GM12874 (cell line): ENCODE data around the gene SPATS2L.

Experiments used
- TF ChIP-seq, protein P1 (sequence below): IDR thresholded peaks from 2 replicates; pipeline ENCODE4 v1.5.1; 2011; ENCODE audit warnings: low read depth, mild to moderate bottlenecking, control low read depth, low read length, moderate library complexity; ENCODE audit not compliant: insufficient read depth

The SPATS2L gene

DNA sequence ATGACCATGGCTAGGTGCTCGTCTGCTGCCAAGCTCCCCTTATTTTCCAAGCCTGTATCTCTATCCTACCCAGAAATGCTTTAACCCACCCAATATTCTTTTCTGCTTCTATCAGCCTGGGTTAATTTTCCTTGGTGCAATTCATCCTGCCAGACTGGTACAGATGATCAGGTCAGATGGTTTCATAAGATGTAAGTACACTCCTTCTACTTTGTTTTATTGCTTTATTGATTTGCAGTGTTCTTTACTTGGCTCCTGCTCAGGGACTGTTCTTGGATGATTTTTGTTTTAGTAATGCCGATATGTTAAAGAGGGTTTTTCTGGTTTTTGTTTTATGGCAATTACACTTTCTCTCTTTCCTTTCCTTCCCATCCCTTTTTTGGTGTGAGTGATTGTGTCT is 217.1 kb downstream of the SPATS2L start:
- TF ChIP-seq, protein P1, sequence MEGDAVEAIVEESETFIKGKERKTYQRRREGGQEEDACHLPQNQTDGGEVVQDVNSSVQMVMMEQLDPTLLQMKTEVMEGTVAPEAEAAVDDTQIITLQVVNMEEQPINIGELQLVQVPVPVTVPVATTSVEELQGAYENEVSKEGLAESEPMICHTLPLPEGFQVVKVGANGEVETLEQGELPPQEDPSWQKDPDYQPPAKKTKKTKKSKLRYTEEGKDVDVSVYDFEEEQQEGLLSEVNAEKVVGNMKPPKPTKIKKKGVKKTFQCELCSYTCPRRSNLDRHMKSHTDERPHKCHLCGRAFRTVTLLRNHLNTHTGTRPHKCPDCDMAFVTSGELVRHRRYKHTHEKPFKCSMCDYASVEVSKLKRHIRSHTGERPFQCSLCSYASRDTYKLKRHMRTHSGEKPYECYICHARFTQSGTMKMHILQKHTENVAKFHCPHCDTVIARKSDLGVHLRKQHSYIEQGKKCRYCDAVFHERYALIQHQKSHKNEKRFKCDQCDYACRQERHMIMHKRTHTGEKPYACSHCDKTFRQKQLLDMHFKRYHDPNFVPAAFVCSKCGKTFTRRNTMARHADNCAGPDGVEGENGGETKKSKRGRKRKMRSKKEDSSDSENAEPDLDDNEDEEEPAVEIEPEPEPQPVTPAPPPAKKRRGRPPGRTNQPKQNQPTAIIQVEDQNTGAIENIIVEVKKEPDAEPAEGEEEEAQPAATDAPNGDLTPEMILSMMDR, result no peak

GRCh38 chr2:200525066-200525465 is 218.6 kb downstream of the SPATS2L start:
- TF ChIP-seq, protein P1, result no peak

DNA sequence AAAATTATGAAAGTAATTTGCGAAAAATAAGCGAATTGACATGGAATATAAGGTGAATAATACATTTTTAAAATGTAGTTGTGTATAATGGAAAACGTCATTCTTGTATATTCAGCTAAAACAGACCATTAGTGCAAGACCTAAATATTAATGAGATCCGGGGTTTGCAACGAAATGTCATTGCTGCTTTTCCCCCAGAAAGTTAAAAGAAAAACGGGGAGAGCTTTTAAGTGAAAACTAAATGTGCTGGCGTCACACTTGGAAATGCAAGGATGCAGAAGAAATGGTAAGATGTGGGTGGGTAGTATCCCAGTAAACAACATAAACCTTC is 219.0 kb downstream of the SPATS2L start:
- TF ChIP-seq, protein P1, result no peak

- TF ChIP-seq, protein P1, result no peak
Measured at GRCh38 chr2:200525882-200526651, 219.6 kb downstream of the SPATS2L start, which contains the start of gene SGO2. SGO2 (plus strand) TSS chr2:200526207; CDS start chr2:200532976, 6,769 bp downstream.

DNA sequence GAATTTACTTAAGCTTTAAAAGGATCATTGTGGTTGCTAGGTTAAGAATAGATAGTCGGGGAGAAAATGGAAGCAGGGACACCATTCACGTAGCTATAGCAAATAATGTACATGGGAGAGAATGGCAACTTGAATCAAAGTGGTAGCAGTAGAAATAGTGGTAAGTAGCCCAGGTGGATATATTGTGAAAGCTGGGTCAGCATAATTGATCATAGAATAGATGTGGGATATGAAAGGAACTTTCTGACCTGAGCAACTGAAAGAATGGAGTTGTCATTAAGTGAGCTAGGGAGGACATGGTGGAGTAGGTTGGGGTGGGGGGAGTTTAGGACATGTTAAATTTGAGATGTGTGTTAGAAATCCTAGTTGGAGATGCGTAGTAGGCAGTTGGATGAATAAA is 221.7 kb downstream of the SPATS2L start:
- TF ChIP-seq, protein P1, result no peak
